GM21529 (cell line): Measurements from ENCODE around the gene TSPAN13.

Experiments
- ATAC-seq: cut with Tn5 transposase; IDR thresholded peaks from one replicate; pipeline ENCODE4 v1.9.1; 2021; ENCODE audit not compliant: unreplicated experiment

Gene TSPAN13

GRCh38 chr7:16753102-16753931 lies at the start of gene TSPAN13:
Gene TSPAN13, plus strand, starts transcription at chr7:16753755. Its CDS starts 213 bp downstream, at chr7:16753968.
- peak; percentile 84 for ATAC-seq

- no peak for ATAC-seq
Observed at GRCh38 chr7:16708511-16708910, 45.0 kb upstream of the TSPAN13 start.

GRCh38 chr7:16708980-16709379 lies 44.6 kb upstream of the TSPAN13 start:
- no peak for ATAC-seq

- ATAC-seq = no peak
Observed at GRCh38 chr7:16710651-16711050, 42.9 kb upstream of the TSPAN13 start.

- ATAC-seq = no peak
Observed at GRCh38 chr7:16711730-16712129, 41.8 kb upstream of the TSPAN13 start.

GRCh38 chr7:16712916-16713315 lies 40.6 kb upstream of the TSPAN13 start:
- no peak for ATAC-seq

- no peak for ATAC-seq
Observed at GRCh38 chr7:16715928-16716327, 37.6 kb upstream of the TSPAN13 start.

GRCh38 chr7:16718111-16718656 lies 35.4 kb upstream of the TSPAN13 start:
- no peak for ATAC-seq

- ATAC-seq = no peak
Observed at GRCh38 chr7:16719699-16720098, 33.9 kb upstream of the TSPAN13 start.

GRCh38 chr7:16721541-16721940 lies 32.0 kb upstream of the TSPAN13 start:
- ATAC-seq = no peak

GRCh38 chr7:16724344-16724743 lies 29.2 kb upstream of the TSPAN13 start:
- ATAC-seq = no peak

GRCh38 chr7:16726189-16726588 lies 27.4 kb upstream of the TSPAN13 start:
- ATAC-seq = no peak

- no peak for ATAC-seq
Observed at GRCh38 chr7:16727736-16728135, 25.8 kb upstream of the TSPAN13 start.

- no peak for ATAC-seq
Observed at GRCh38 chr7:16728811-16729210, 24.7 kb upstream of the TSPAN13 start.

- ATAC-seq = no peak
Observed at GRCh38 chr7:16729541-16729940, 24.0 kb upstream of the TSPAN13 start.

- no peak for ATAC-seq
Observed at GRCh38 chr7:16730937-16731336, 22.6 kb upstream of the TSPAN13 start.

GRCh38 chr7:16732828-16733227 lies 20.7 kb upstream of the TSPAN13 start:
- no peak for ATAC-seq

GRCh38 chr7:16734148-16734726 lies 19.3 kb upstream of the TSPAN13 start:
- no peak for ATAC-seq

GRCh38 chr7:16735020-16735419 lies 18.5 kb upstream of the TSPAN13 start:
- no peak for ATAC-seq

GRCh38 chr7:16738011-16738688 lies 15.4 kb upstream of the TSPAN13 start:
- no peak for ATAC-seq

GRCh38 chr7:16739863-16740622 lies 13.5 kb upstream of the TSPAN13 start:
- ATAC-seq = no peak
